Prostate gland (tissue), 2 donors: ENCODE results near the gene EHMT1.

Experiments
- POLR2A ChIP-seq: fragments of 450-650 bp; IDR thresholded peaks from one replicate; pipeline ENCODE4 v1.6.1; 2016; ENCODE audit warnings: antibody characterized with exemption, mild to moderate bottlenecking
- TF ChIP-seq, protein P1 (sequence below), 4 experiments: fragments of 200-600 bp in 2 of 4; fragments of 450-650 bp in 2 of 4; sonication (generic) in 2 of 4; IDR thresholded peaks; 1 replicate in 3 of 4; 2 replicates in 1 of 4; pipeline ENCODE4 v1.5.1; 2016 to 2019; ENCODE audit warnings: antibody characterized with exemption in 4 of 4, mild to moderate bottlenecking in 2 of 4, moderate library complexity in 2 of 4

DNA sequence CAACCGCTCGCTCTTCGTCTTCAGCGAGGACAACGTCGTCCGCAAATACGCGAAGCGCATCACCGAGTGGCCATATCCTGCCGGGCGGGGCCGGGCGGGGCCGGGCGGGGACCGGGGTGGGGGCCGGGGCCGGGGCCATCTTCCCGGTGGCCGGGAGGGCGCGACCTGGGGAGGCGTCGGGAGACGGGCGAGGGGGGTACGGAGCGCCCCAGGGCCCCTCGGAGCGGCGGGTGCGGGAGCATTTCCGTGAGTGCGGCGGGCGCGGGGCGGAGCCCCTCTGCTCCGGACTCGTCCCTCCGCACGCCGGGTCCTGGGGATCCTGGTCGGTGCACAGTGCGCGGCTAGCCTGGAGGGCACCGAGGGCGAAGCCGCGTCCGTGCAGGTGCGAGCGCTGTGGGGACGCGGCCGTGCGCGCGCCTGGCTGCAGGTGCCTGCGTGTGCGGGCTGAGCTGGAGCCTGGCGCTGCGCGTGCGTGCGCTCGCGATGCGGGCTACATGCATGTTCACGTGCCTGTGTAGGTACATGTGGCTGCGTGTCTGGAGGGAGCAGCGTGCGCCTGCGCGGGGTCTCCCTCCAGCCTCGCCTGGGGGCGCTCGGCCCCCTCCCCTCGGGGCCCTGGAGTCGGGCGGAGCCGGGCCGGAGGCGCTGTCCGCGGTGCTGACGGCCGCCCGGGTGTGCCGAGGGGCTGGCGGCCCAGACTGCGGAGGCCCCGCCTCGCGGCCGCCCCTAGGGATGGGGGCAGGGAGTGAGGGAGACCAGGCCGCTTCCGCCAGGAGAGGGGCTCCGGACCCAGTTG is 259.5 kb downstream of the EHMT1 start:
- TF ChIP-seq, protein P1, sequence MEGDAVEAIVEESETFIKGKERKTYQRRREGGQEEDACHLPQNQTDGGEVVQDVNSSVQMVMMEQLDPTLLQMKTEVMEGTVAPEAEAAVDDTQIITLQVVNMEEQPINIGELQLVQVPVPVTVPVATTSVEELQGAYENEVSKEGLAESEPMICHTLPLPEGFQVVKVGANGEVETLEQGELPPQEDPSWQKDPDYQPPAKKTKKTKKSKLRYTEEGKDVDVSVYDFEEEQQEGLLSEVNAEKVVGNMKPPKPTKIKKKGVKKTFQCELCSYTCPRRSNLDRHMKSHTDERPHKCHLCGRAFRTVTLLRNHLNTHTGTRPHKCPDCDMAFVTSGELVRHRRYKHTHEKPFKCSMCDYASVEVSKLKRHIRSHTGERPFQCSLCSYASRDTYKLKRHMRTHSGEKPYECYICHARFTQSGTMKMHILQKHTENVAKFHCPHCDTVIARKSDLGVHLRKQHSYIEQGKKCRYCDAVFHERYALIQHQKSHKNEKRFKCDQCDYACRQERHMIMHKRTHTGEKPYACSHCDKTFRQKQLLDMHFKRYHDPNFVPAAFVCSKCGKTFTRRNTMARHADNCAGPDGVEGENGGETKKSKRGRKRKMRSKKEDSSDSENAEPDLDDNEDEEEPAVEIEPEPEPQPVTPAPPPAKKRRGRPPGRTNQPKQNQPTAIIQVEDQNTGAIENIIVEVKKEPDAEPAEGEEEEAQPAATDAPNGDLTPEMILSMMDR (IDR thresholded peaks at IDR 0.05) = no peak
- no peak for TF ChIP-seq POLR2A
